ENCODE measurements around the gene STK32C.

Gene STK32C

GRCh38 chr10:132272231-132272971 lies 35.3 kb downstream of the STK32C start:
- no peak for TF ChIP-seq TSHZ2 (CRISPR knock-in tag; IDR thresholded peaks at IDR 0.05)
- TF ChIP-seq ISL1 (CRISPR knock-in tag; IDR thresholded peaks at IDR 0.05): no peak
- TF ChIP-seq GLIS3 (CRISPR knock-in tag; IDR thresholded peaks at IDR 0.05): no peak
- no peak for TF ChIP-seq ESRRG (CRISPR knock-in tag; IDR thresholded peaks at IDR 0.05)
- TF ChIP-seq PPARA (CRISPR knock-in tag; IDR thresholded peaks at IDR 0.05; ENCODE audit: borderline replicate concordance): no peak
- TF ChIP-seq SNAI2 (CRISPR knock-in tag; IDR thresholded peaks at IDR 0.05): no peak
- no peak for TF ChIP-seq RARB (CRISPR knock-in tag; IDR thresholded peaks at IDR 0.05)
- no peak for TF ChIP-seq CSDC2 (CRISPR knock-in tag; IDR thresholded peaks at IDR 0.05)
- TF ChIP-seq ZNF70 (CRISPR knock-in tag; IDR thresholded peaks at IDR 0.05): no peak
- no peak for TF ChIP-seq ZNF565 (CRISPR knock-in tag; conservative IDR thresholded peaks at IDR 0.05; ENCODE audit: low read depth)
- TF ChIP-seq ZNF8 (CRISPR knock-in tag; IDR thresholded peaks at IDR 0.05): no peak
- TF ChIP-seq ARNTL (CRISPR knock-in tag; IDR thresholded peaks at IDR 0.05; ENCODE audit: borderline replicate concordance, low read depth): no peak
- no peak for TF ChIP-seq ZFP30 (CRISPR knock-in tag; IDR thresholded peaks at IDR 0.05)
- TF ChIP-seq CSRNP3 (CRISPR knock-in tag; IDR thresholded peaks at IDR 0.05): no peak
- TF ChIP-seq TOX (CRISPR knock-in tag; IDR thresholded peaks at IDR 0.05; ENCODE audit: borderline replicate concordance): no peak
- TF ChIP-seq ZFP3 (CRISPR knock-in tag; IDR thresholded peaks at IDR 0.05): no peak
- TF ChIP-seq PATZ1 (CRISPR knock-in tag; IDR thresholded peaks at IDR 0.05; ENCODE audit: borderline replicate concordance): no peak
- TF ChIP-seq CREB5 (CRISPR knock-in tag; IDR thresholded peaks at IDR 0.05; ENCODE audit: low read depth): no peak
- no peak for TF ChIP-seq ZC3H10 (CRISPR knock-in tag; IDR thresholded peaks at IDR 0.05)
- TF ChIP-seq BACH2 (CRISPR knock-in tag; IDR thresholded peaks at IDR 0.05; ENCODE audit: borderline replicate concordance): no peak
- no peak for ATAC-seq

GRCh38 chr10:132271458-132272230 lies 36.1 kb downstream of the STK32C start:
- TF ChIP-seq CREB5 (CRISPR knock-in tag; IDR thresholded peaks at IDR 0.05; ENCODE audit: low read depth): no peak
- TF ChIP-seq POU6F1 (CRISPR knock-in tag; IDR thresholded peaks at IDR 0.05; ENCODE audit: borderline replicate concordance, low read depth): no peak
- no peak for TF ChIP-seq ZNF8 (CRISPR knock-in tag; IDR thresholded peaks at IDR 0.05)
- TF ChIP-seq TOX (CRISPR knock-in tag; IDR thresholded peaks at IDR 0.05; ENCODE audit: borderline replicate concordance): no peak
- ATAC-seq: no peak

Measured in SK-N-SH treated with all-trans-retinoic acid at 6 μM for 48 hours (cell line).